Hepatocyte (in vitro differentiated cells): Measurements from ENCODE around the gene NXPE3. TPM values are rescaled to one million over a fixed set of nuclear protein-coding genes. Genes with fewer than 3 reads are reported as not detected.
"Not testable (repeated sequence)": the region's sequence is repeated elsewhere in the genome, so short reads cannot be mapped to it uniquely, and the experiment has no call there.

ENCODE experiments used
- DNase-seq: peaks from one replicate; pipeline ENCODE4 v3.0.0-alpha.2; 2016; ENCODE audit warnings: low spot score
- H2AFZ ChIP-seq: fragments of 200-600 bp; sonication (generic); 2 replicates; pipeline ENCODE4 v1.6.0; 2016; ENCODE audit warnings: antibody characterized with exemption, mild to moderate bottlenecking
- H3K27ac ChIP-seq: fragments of 200-600 bp; sonication (generic); 2 replicates; pipeline ENCODE4 v1.5.1; 2016; ENCODE audit warnings: mild to moderate bottlenecking
- H3K27me3 ChIP-seq: fragments of 200-600 bp; sonication (generic); 2 replicates; pipeline ENCODE4 v1.6.1; 2016
- H3K36me3 ChIP-seq: fragments of 200-600 bp; sonication (generic); replicated peaks from 2 replicates; pipeline ENCODE4 v1.5.1; 2016; ENCODE audit warnings: low read depth; ENCODE audit not compliant: insufficient read depth
- H3K4me1 ChIP-seq: fragments of 200-600 bp; sonication (generic); 2 replicates; pipeline ENCODE4 v1.5.1; 2016; ENCODE audit warnings: mild to moderate bottlenecking, moderate library complexity; ENCODE audit not compliant: insufficient read depth
- H3K4me2 ChIP-seq: fragments of 200-600 bp; sonication (generic); 2 replicates; pipeline ENCODE4 v1.6.0; 2016
- H3K4me3 ChIP-seq: fragments of 200-600 bp; sonication (generic); 2 replicates; pipeline ENCODE4 v1.5.1; 2016; ENCODE audit warnings: mild to moderate bottlenecking
- H3K79me2 ChIP-seq: fragments of 200-600 bp; sonication (generic); 2 replicates; pipeline ENCODE4 v1.6.0; 2017; ENCODE audit warnings: mild to moderate bottlenecking
- H3K9me2 ChIP-seq: fragments of 200-600 bp; sonication (generic); replicated peaks from 2 replicates; pipeline ENCODE4 v1.6.0; 2017; ENCODE audit warnings: mild to moderate bottlenecking; ENCODE audit not compliant: insufficient read depth
- H3K9me3 ChIP-seq: fragments of 200-600 bp; sonication (generic); 2 replicates; pipeline ENCODE4 v1.5.1; 2016; ENCODE audit warnings: low read depth, mild to moderate bottlenecking
- H4K20me1 ChIP-seq: fragments of 200-600 bp; sonication (generic); 2 replicates; pipeline ENCODE4 v1.6.0; 2016; ENCODE audit warnings: mild to moderate bottlenecking; ENCODE audit not compliant: insufficient read depth, poor library complexity, severe bottlenecking
- EZH2 ChIP-seq: fragments of 200-600 bp; sonication (generic); IDR thresholded peaks from 2 replicates; pipeline ENCODE4 v1.6.1; 2016; ENCODE audit warnings: antibody characterized with exemption, mild to moderate bottlenecking, borderline replicate concordance
- EZH2phosphoT487 ChIP-seq: fragments of 200-600 bp; sonication (generic); IDR thresholded peaks from one replicate; pipeline ENCODE4 v1.6.1; 2018; ENCODE audit warnings: antibody characterized with exemption, mild to moderate bottlenecking, low read depth, moderate library complexity; ENCODE audit not compliant: unreplicated experiment, severe bottlenecking
- WGBS: methylation state at CpG from one replicate; pipeline ENCODE4 v1.1.6; 2016; ENCODE audit warnings: low lambda C conversion rate; ENCODE audit errors: missing lambda C conversion rate; 5-methylcytosine and 5-hydroxymethylcytosine counted together
- polyA plus RNA-seq: library from polyadenylated mRNA; unstranded; fragments of >200 nt; fragmentation: Nextera tagmentation; extraction: Ambion mirVana; gene quantifications from 2 replicates; pipeline ENCODE4 v1.2.1, GENCODE V29; 2016
- total RNA-seq: library from RNA; depleted of rRNA; stranded (reverse); fragments of >200 nt; gene quantifications from 2 replicates; pipeline ENCODE4 v1.2.3, GENCODE V29; 2014
- TF ChIP-seq, protein P1 (sequence below): fragments of 200-600 bp; sonication (generic); IDR thresholded peaks from 2 replicates; pipeline ENCODE4 v1.5.1; 2016; ENCODE audit warnings: antibody characterized with exemption, mild to moderate bottlenecking; ENCODE audit not compliant: poor library complexity

The NXPE3 gene
- total and polyA plus RNA-seq, 2 experiments from 2014 or later, result 5.9 TPM

- no peaks in the 10 kb centered on the region for H3K36me3 ChIP-seq
- H3K4me2 ChIP-seq, result no peak overlapping the region
- WGBS, result 98% methylated on average over 6 of the region's 6 CpGs
- no peak overlapping the region for H3K4me3 ChIP-seq
- DNase-seq, result no peak
- H3K27me3 ChIP-seq, result no peaks in the 10 kb centered on the region
- no peaks in the 10 kb centered on the region for H3K9me3 ChIP-seq
- H3K27ac ChIP-seq, result no peak overlapping the region
- no peaks in the 10 kb centered on the region for H4K20me1 ChIP-seq
- H3K4me1 ChIP-seq, result no peaks in the 10 kb centered on the region
- TF ChIP-seq, protein P1, sequence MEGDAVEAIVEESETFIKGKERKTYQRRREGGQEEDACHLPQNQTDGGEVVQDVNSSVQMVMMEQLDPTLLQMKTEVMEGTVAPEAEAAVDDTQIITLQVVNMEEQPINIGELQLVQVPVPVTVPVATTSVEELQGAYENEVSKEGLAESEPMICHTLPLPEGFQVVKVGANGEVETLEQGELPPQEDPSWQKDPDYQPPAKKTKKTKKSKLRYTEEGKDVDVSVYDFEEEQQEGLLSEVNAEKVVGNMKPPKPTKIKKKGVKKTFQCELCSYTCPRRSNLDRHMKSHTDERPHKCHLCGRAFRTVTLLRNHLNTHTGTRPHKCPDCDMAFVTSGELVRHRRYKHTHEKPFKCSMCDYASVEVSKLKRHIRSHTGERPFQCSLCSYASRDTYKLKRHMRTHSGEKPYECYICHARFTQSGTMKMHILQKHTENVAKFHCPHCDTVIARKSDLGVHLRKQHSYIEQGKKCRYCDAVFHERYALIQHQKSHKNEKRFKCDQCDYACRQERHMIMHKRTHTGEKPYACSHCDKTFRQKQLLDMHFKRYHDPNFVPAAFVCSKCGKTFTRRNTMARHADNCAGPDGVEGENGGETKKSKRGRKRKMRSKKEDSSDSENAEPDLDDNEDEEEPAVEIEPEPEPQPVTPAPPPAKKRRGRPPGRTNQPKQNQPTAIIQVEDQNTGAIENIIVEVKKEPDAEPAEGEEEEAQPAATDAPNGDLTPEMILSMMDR, result no peak
- no peak for TF ChIP-seq EZH2
- TF ChIP-seq EZH2phosphoT487, result no peak
- H3K9me2 ChIP-seq, result no peaks in the 10 kb centered on the region
- no peaks in the 10 kb centered on the region for H3K79me2 ChIP-seq
- no peak overlapping the region for H2AFZ ChIP-seq
Measured at GRCh38 chr3:101758224-101758623, 20.8 kb upstream of the NXPE3 start.

DNA sequence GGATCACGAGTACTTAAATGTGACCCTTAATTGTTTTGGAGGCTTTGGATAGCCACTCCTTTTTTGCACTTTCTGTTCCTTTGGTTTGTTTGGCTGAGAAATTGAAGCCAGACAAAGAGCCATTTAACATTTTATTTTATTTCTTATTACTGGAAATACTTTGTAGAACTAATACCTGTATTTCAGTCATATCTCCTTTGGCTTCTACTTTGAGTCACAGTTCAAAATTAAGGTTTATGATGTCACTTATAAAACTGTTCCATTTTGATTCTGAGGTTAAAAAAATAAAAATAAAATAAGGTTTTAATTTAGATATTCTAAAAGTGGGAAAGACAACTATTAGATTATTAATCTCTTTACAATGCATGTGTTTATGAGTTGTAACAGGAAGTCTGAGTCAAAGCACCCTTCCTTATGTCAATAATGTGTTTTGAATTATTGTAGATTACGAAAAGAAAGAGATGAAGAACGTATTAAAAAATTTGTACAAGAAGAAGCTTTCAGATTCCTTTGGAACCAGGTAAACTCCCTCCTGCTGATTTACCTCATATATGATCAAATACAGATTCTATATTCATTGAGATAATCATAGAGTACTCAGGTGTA lies 16.9 kb upstream of the NXPE3 start:
- H3K27ac ChIP-seq, result no peak overlapping the region
- H3K27me3 ChIP-seq, result no peaks in the 10 kb centered on the region
- no peaks in the 10 kb centered on the region for H3K36me3 ChIP-seq
- H3K9me3 ChIP-seq, result no peaks in the 10 kb centered on the region
- no peaks in the 10 kb centered on the region for H4K20me1 ChIP-seq
- no peak overlapping the region for H3K4me2 ChIP-seq
- no peaks in the 10 kb centered on the region for H3K79me2 ChIP-seq
- no peak for DNase-seq
- H3K9me2 ChIP-seq, result no peaks in the 10 kb centered on the region
- H3K4me1 ChIP-seq, result no peaks in the 10 kb centered on the region
- 91% methylated on average over 3 of the region's 3 CpGs for WGBS
- H2AFZ ChIP-seq, result no peak overlapping the region
- no peak overlapping the region for H3K4me3 ChIP-seq
- TF ChIP-seq EZH2phosphoT487, result no peak
- TF ChIP-seq, protein P1, result no peak
- TF ChIP-seq EZH2, result no peak

DNA sequence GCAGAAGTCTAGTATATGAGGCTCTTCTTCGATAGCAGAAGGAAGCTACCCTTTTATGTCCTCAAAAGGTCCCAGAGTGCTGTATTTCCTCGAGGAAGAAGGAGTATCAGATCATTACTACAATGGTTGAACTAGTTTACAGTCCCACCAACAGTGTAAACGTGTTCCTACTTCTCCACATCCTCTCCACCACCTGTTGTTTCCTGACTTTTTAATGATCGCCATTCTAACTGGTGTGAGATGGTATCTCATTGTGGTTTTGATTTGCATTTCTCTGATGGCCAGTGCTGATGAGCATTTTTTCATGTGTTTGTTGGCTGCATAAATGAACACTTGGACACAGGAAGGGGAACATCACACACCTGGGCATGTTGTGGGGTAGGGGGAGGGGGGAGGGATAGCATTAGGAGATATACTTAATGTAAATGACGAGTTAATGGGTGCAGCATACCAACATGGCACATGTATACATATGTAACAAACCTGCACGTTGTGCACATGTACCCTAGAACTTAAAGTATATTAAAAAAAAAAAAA lies 1.2 kb upstream of the NXPE3 start:
- H3K9me2 ChIP-seq, H3K36me3 ChIP-seq, H4K20me1 ChIP-seq, H3K4me1 ChIP-seq, H3K4me2 ChIP-seq, DNase-seq, H3K27ac ChIP-seq, H3K27me3 ChIP-seq, H2AFZ ChIP-seq, H3K9me3 ChIP-seq, H3K4me3 ChIP-seq: not testable (repeated sequence)
- peaks cover 15% of the 10 kb centered on the region for H3K79me2 ChIP-seq
- 93% methylated on average over 6 of the region's 6 CpGs for WGBS

- WGBS, result 32% methylated on average over 21 of the region's 21 CpGs
- peaks cover 15% of the 10 kb centered on the region for H3K79me2 ChIP-seq
- H3K27me3 ChIP-seq, result no peaks in the 10 kb centered on the region
- no peaks in the 10 kb centered on the region for H4K20me1 ChIP-seq
- no peaks in the 10 kb centered on the region for H3K9me3 ChIP-seq
- H3K4me3 ChIP-seq, result peak overlapping the region; percentile 95
- peak overlapping the region; percentile 98 for H2AFZ ChIP-seq
- no peaks in the 10 kb centered on the region for H3K36me3 ChIP-seq
- no peak for DNase-seq
- no peak for TF ChIP-seq EZH2
- TF ChIP-seq, protein P1, result no peak
- no peak for TF ChIP-seq EZH2phosphoT487
- peak overlapping the region; percentile 83 for H3K27ac ChIP-seq
- peaks cover 4% of the 10 kb centered on the region for H3K4me1 ChIP-seq
- no peaks in the 10 kb centered on the region for H3K9me2 ChIP-seq
- peak overlapping the region; percentile 83 for H3K4me2 ChIP-seq
Measured at GRCh38 chr3:101778385-101779046, 495 bp upstream of the NXPE3 start.
